Stomach (tissue), 9 donors: ENCODE measurements around the gene SLC24A3. TPM values are rescaled to one million over a fixed set of nuclear protein-coding genes. Genes with fewer than 3 reads are reported as not detected.

ENCODE experiments used
- DNase-seq, 2 donors: peaks; one replicate each; pipeline versions ENCODE4 v3.0.0 to v3.0.0-alpha.2; 2013 to 2019
- H3K27ac ChIP-seq, 5 donors: fragments of 200-600 bp in 4 of 5; sonication (generic) in 4 of 5; one replicate each; pipeline ENCODE4 v1.5.1; 2013 to 2019; ENCODE audit warnings: mild to moderate bottlenecking in 1 of 5, moderate library complexity in 1 of 5
- H3K27me3 ChIP-seq, 3 donors: fragments of 200-600 bp; sonication (generic); one replicate each; pipeline ENCODE4 v1.5.1; 2017 to 2019; ENCODE audit warnings: mixed run types in 1 of 3
- H3K36me3 ChIP-seq, 4 donors: fragments of 200-600 bp; sonication (generic); 1 replicate in 3 of 4; 2 replicates in 1 of 4; pipeline ENCODE4 v1.5.1; 2016 to 2019
- H3K4me1 ChIP-seq, 4 donors: fragments of 200-600 bp; sonication (generic); one replicate each; pipeline ENCODE4 v1.5.1; 2016 to 2019
- H3K4me3 ChIP-seq, 4 donors: fragments of 200-600 bp; sonication (generic) in 3 of 4; one replicate each; pipeline ENCODE4 v1.5.1; 2016 to 2019; ENCODE audit warnings: mild to moderate bottlenecking in 1 of 4
- H3K9me3 ChIP-seq, 4 donors: fragments of 200-600 bp; sonication (generic); one replicate each; pipeline ENCODE4 v1.5.1; 2016 to 2019
- CTCF ChIP-seq, 7 experiments: fragments of 450-650 bp in 4 of 7; fragments of 200-600 bp in 3 of 7; sonication (generic) in 3 of 7; IDR thresholded peaks; one replicate each; pipeline ENCODE4 v1.5.1; 2016 to 2019; ENCODE audit warnings: antibody characterized with exemption in 7 of 7, control low read depth in 2 of 7, mild to moderate bottlenecking in 1 of 7
- EP300 ChIP-seq: sonication (generic); formaldehyde crosslinking; IDR thresholded peaks from one replicate; pipeline ENCODE4 v1.6.1; 2017; ENCODE audit warnings: antibody characterized with exemption
- POLR2A ChIP-seq, 4 donors: fragments of 450-650 bp; IDR thresholded peaks; one replicate each; pipeline ENCODE4 v1.6.1; 2016; ENCODE audit warnings: antibody characterized with exemption in 4 of 4, control low read depth in 2 of 4, mild to moderate bottlenecking in 1 of 4, moderate library complexity in 1 of 4
- POLR2AphosphoS5 ChIP-seq, 3 donors: sonication (generic); formaldehyde crosslinking; IDR thresholded peaks; one replicate each; pipeline ENCODE4 v1.6.1; 2016; ENCODE audit warnings: antibody characterized with exemption in 3 of 3
- WGBS, 5 donors: extraction: QIAGEN DNeasy Blood & Tissue Kit in 3 of 5; methylation state at CpG; one replicate each; pipeline versions ENCODE4 v1.1.5 to v1.1.7; 2013 to 2018; 5-methylcytosine and 5-hydroxymethylcytosine counted together
- intact Hi-C: fragments of 100-400 bp; cut with DNase I; formaldehyde crosslinking; loops from one replicate; pipeline ENCODE4 v1.15.1; 2023; ENCODE audit warnings: low total_unique reads
- polyA plus RNA-seq, 3 donors: library from polyadenylated mRNA; stranded (reverse); fragments of 200-250 nt; gene quantifications; one replicate each; pipeline ENCODE4 v1.2.3, GENCODE V29; 2013
- total RNA-seq, 5 donors: library from RNA; depleted of rRNA; stranded (reverse); fragments of >200 nt; gene quantifications; one replicate each; pipeline versions ENCODE4 v1.1.0 to v1.2.3, GENCODE V29; 2014 to 2016
- donor health status: healthy with polysubstance abuse.
- donor health status: Bipolar disorder and iron deficiency.
- donor health status: healthy.

SLC24A3 gene
- total and polyA plus RNA-seq, 8 donors: 1.8 to 9.0 (median 4.5) TPM

GRCh38 chr20:19212821-19213502, 520 bp downstream of the SLC24A3 start:
- DNase-seq: peak; percentile 83 to 92
- intact Hi-C loops: loop anchor here (10.0 kb wide), 1 partner anchor 452 kb away; no protein-coding TSS in a partner anchor
- TF ChIP-seq CTCF (IDR thresholded peaks at IDR 0.05) (peak in 5 of 7 experiments; percentile 28 to 53 (median 35)), POLR2AphosphoS5 (IDR thresholded peaks at IDR 0.05) (peak in 1 of 3 donors; percentile 16), POLR2A (IDR thresholded peaks at IDR 0.05) (no peak), EP300 (no peak)
- H3K36me3 ChIP-seq: no peaks in the 10 kb centered on the region
- peak overlapping the region; percentile 54 to 76 (median 64) for H3K4me3 ChIP-seq
- WGBS, 5 donors: 3 to 12% (median 4%) methylated on average over 12 to 58 of the region's 58 CpGs
- peak overlapping the region; percentile 47 to 75 (median 72) for H3K27ac ChIP-seq
- no peaks in the 10 kb centered on the region for H3K9me3 ChIP-seq
- peaks cover 6 to 38% (median 23%) of the 10 kb centered on the region in 4 donors for H3K4me1 ChIP-seq
- H3K27me3 ChIP-seq: peaks cover 0 to 32% (median 10%) of the 10 kb centered on the region in 3 donors

- Histone ChIP-seq H3K27ac (peak overlapping the region in 2 of 5 donors; percentile 38 to 73), H3K4me3 (peak overlapping the region in 3 of 4 donors; percentile 60 to 76 (median 67))
- intact Hi-C loops: loop anchor here (10.0 kb wide), 1 partner anchor 451 kb away; no protein-coding TSS in a partner anchor
These were observed 1.6 kb downstream of the SLC24A3 start for GRCh38 chr20:19213946-19214490.

GRCh38 chr20:19218411-19218810, 6.0 kb downstream of the SLC24A3 start:
- WGBS, 5 donors: 71 to 87% (median 82%) methylated on average over 2 of the region's 2 CpGs
- intact Hi-C loops: loop anchor here (10.0 kb wide), 1 partner anchor 446 kb away; no protein-coding TSS in a partner anchor
- Histone ChIP-seq H3K27ac (no peak overlapping the region), H3K36me3 (no peaks in the 10 kb centered on the region), H3K27me3 (peaks cover 0 to 3% (median 0%) of the 10 kb centered on the region in 3 donors), H3K4me1 (peaks cover 0 to 9% (median 0%) of the 10 kb centered on the region in 4 donors), H3K9me3 (no peaks in the 10 kb centered on the region), H3K4me3 (no peak overlapping the region)
- TF ChIP-seq POLR2A (IDR thresholded peaks at IDR 0.05) (no peak), CTCF (IDR thresholded peaks at IDR 0.05) (no peak), POLR2AphosphoS5 (IDR thresholded peaks at IDR 0.05) (no peak), EP300 (no peak)
- DNase-seq: no peak

More at GRCh38 chr20:19213946-19214490, 1.6 kb downstream of the SLC24A3 start:
- no peak for TF ChIP-seq POLR2AphosphoS5 (IDR thresholded peaks at IDR 0.05)
- TF ChIP-seq CTCF (IDR thresholded peaks at IDR 0.05): no peak
- TF ChIP-seq EP300: no peak
- no peak for TF ChIP-seq POLR2A (IDR thresholded peaks at IDR 0.05)
- Histone ChIP-seq H3K4me1 (peaks cover 6 to 38% (median 23%) of the 10 kb centered on the region in 4 donors), H3K27me3 (peaks cover 0 to 32% (median 10%) of the 10 kb centered on the region in 3 donors), H3K9me3 (no peaks in the 10 kb centered on the region), H3K36me3 (no peaks in the 10 kb centered on the region)
- 64 to 84% (median 75%) methylated on average over 11 of the region's 11 CpGs for WGBS, 5 donors
- no peak for DNase-seq

GRCh38 chr20:19222520-19223040, 10.1 kb downstream of the SLC24A3 start:
- intact Hi-C loops: no loop called here
- H3K27ac ChIP-seq: no peak overlapping the region
- H3K4me1 ChIP-seq: no peaks in the 10 kb centered on the region
- TF ChIP-seq EP300 (no peak), POLR2A (IDR thresholded peaks at IDR 0.05) (no peak), CTCF (IDR thresholded peaks at IDR 0.05) (no peak), POLR2AphosphoS5 (IDR thresholded peaks at IDR 0.05) (no peak)
- no peaks in the 10 kb centered on the region for H3K27me3 ChIP-seq
- H3K9me3 ChIP-seq: peaks cover 0 to 10% (median 9%) of the 10 kb centered on the region in 4 donors
- H3K36me3 ChIP-seq: no peaks in the 10 kb centered on the region
- no peak for DNase-seq
- H3K4me3 ChIP-seq: no peak overlapping the region
- WGBS, 5 donors: 57 to 89% (median 80%) methylated on average over 2 of the region's 2 CpGs
